NCI-H1092 treated with DMSO at 0.1 percent for 48 hours (cell line): ENCODE data around the gene SCIMP.
"Not testable (repeated sequence)": the region's sequence is repeated elsewhere in the genome, so short reads cannot be mapped to it uniquely, and the experiment has no call there.

Source experiments
- DNase-seq: peaks from one replicate; lab custom pipeline; 2025; lab: John Stamatoyannopoulos, UW

Gene SCIMP

DNA sequence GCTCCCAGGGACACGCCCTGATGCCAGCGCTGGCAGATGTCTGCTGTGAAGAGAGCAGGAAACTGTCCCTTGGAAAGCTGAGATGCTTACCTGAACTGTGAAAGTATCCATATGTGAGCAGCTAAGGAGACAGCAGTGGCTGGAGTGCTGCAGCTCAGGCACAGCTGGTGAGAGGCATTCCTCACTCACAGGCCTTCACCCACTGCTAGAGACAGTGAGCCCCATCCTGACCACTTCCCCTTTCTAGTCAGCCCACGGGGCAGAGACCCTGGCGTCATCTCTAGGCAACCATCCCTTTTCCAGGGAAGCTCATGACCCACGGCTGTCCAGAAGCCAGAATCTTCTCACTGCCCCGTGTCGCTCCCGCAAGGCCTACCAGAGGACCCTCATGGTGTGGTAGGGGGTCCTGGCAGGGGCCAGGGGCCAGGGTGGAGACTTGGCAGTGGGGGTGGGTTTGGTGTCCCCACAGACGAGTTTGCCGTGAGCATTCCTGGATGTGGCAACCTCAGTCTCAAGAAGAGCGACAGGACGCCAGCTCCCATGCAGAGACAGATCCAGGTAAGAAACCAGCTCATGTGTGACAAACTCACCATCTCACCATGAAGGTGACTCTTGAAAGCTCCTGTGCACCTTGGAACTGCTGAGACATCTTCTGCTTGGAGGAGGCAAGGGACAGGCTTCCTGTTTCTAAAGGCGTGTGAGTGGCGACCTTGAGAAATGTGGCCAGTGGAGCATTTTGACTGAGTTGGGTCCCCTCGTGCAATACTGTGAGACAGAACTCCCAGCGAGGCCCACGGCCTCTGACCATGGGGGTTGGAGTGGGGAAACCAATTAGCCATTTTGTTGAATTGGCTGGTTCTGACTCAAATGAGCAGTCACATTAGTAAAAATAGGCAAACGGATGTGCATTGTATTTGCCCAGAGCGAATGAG, at the start of gene SCIMP:
Gene SCIMP (minus strand): TSS at position 216 of the 932 bp plus-strand sequence. CDS start 105 bp downstream, at position 111.
- no peak for DNase-seq

DNA sequence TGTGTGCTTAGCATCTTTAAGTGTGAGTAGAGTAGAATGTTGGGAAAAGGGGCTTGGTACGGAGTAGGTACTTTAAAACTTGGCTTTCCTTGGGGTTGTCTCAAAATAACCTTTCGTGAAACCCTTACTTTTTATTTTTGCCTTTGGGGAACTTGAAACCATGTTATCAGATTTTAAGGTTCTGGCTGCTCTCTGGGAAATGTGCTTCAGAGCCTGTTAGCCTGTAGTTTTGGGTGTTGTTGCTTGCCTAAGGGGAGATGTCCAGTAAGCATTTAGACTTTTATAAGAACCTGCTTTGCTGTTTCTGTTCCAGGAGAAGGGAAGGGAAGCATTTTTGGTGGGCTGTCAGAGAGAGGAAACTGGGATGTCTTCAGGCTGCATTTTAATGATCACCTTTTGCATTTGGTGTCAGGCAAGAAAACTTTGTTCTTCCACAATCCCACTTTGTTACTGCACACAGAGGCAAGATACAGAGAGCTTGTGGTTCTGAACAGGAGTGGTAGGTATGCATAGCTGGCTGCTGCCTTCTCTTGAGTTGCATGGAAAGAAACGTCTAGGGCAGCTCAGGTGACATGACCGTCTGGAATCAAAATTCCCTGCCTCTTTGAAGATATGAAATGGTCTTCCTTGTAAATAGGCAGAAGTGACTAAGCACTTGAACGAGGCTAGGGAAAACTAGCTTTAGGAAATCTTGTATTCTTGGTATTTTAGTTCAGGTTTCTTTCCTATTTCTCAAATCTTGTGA, 49.1 kb upstream of the SCIMP start:
- DNase-seq = no peak

DNA sequence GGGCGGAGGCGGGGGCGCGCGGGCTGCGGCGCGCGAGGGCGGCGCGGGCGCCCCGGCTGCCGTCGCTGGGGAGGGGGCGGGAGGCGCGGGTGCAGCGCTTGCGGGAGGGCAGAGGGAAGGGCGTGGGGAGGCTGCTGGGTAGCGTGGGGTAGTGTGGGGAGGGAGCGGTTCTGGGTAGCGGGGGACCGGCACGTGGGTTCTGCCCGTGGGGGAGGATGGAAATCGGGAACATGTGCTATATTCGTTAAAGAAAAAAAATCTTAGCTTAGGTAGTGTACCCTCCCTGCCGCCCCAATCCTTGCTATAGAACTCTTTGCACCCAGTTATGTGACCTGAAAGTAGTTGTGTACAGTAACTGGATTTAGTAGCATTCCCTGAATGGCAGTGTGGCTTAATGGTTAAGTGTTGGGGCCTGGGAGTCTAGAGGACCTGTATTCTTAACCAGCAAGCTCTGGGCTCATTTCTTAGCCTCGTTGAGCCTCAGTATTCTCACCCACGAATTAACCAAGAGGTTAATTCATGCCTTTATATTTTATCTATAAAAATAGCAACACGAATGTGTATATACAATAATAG, 48.1 kb upstream of the SCIMP start:
- DNase-seq = no peak

DNA sequence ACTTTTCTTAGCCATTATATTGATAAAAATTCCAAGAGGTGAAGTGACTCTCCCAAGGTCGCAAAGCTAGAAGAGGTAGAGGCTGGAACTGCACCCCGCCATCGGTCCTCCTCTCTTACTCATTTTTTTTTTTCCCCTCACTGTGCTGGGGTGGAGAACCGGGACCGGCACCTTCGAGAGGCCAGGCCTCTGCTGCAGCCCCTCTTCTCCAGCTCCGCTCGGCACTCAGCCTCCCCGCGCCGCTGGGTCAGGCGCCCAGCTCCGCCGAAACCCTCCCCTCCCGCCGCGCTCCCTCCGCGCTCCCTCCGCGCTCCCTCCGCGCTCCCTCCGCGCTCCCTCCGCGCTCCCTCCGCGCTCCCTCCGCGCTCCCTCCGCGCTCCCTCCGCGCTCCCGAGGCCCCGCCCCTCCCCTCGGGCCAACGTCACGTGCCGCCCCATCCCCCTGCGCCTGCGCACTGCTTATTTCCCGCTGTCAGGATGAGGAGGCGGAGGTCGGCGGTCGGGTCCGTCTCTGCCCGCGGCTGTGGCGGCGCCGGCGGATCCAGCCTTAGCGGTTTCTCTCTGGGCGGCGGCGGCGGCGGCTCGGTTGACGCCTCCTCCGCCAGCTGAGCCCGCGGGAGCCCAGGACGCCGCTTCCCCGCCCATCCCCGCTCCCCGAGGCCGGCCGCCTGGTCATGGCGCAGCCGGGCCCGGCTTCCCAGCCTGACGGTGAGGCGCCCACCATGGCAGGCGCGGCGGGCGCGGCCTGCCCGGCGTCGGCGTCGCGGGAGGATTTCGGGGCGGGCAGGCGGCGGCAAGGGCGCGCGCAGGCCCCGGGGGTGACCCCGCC, 47.4 kb upstream of the SCIMP start, which contains the start of gene RABEP1:
Gene RABEP1 (plus strand): TSS at position 471 of the 828 bp plus-strand sequence. CDS start 203 bp downstream, at position 674.
- DNase-seq = peak; percentile 67

DNA sequence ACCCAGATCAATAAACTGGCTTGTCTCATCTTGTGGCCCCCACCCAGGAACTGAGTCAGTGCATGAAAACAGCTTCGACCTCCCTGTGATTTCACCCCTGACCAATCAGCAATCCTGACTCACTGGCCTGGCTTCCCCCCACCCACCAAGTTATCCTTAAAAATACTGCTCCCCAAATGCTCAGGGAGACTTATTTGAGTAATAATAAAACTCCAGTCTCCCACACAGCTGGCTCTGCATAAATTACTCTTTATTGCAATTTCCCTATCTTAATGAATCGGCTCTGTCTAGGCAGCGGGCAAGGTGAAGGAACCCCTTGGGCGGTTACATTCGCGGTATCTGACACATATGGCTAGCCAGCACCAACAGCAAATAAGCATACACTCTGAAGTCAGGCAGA, 37.7 kb upstream of the SCIMP start:
- DNase-seq = no peak

DNA sequence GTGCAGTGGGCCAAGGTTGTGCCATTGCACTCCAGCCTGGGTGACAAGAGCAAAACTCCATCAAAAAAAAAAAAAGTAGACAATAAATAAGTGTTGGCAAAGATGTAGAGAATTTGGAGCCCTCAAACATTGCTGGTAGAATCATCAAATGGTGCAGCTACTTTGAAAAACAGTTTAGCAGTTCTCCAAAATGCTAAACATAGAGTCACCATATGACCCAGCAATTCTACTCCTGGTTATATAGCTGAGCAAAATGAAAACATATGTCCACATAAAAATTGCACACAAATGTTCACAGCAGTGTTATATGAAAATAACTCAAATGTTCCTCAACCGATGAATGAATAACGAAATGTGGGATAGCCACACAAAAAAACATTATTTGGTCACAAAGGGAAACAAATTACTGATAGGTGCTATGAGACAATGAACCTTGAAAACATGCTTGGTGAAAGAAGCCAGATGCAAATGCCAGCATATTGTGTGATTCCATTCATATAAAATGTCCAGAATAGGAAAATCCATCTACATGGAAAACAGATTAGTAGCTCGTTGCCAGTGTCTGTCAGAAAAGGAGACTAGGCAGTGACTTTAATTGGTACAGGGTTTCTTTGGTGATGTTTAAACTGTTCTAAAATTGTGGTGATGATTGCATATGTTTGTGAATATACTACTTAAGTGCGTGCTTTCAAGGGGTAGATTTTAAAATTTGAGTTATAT, 34.7 kb upstream of the SCIMP start:
- no peak for DNase-seq

DNA sequence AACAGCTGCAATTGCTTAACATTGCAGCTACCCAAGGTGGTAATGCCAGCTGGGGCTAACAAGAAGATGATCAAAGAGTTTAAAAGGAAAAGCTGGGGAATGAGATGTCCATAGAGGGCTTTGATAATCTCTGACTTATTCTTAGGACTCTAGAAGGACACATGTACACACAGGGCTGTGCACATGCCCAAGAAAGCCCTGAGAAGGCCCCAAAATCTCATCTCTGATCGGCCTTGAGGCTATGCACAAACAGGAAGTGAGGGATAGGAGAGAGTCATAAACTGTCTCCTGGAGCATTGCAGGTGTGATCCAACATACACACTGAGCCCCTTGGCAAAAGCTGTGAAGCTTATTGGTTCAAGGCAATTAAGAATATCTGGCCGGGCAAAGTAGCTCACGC, 30.2 kb upstream of the SCIMP start:
- DNase-seq = no peak

DNA sequence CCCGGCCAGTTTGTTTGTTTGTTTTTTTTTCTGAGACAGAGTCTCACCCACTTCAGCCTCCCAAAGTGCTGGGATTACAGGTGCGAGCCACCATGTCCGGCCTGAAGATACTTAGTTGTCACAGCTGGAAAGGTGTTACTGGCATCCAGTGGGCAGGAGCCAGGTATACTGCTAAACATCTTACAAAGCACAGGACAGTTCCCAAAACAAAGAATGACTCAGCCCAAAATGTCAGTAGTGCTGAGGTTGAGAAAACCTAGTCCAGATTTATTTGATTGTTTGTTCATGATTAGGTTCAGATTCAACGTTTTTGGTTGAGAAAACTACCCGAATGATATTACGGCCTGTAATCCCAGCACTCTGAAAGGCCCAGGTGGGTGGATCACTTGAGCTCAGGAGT, 28.8 kb upstream of the SCIMP start:
- no peak for DNase-seq

DNA sequence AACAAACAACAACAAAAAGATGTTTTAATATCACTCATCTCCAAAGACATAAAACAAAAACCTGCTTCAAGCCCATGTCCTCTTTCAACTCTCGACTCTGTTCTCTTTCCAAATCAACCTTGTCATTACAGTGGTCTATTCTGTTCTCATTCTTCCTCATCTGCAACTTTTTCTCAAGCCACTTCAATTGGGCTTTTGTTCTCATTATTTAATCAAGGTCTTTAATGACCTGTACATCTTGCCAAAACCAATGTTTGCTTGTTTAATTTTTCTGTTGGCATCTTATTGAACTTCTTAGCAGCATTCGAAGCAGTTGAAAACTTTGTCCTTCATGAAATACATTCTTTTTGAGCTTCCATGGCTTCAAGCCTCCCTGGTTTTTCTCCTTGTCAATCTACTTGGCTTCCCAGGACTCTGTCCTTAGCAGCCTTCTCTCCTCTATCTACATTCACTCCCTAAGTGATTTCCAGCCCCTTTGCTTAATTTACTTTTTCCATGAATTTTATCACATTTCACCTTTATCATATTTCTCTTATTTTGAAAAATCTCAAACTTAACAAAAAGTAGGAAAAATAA, 27.8 kb upstream of the SCIMP start:
- DNase-seq = no peak

DNA sequence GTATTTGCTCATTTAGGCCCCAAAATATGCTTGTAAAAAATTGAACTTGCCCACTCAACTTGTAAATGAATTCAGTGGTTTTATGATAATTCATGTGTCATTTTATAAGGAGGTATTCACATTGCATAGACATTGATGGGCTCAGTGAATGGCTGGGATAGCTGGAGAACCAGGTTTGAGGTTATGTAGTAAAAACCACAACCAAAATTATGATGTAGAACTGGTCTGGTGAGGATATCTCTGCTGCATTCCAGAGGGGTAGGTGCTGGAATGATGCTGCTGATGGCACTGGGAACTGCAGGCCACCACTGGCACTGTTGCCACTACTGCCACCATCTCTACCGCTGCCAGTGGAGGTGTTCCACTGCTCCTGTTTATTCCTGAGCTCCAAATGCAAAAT, 25.9 kb upstream of the SCIMP start:
- DNase-seq = no peak

DNA sequence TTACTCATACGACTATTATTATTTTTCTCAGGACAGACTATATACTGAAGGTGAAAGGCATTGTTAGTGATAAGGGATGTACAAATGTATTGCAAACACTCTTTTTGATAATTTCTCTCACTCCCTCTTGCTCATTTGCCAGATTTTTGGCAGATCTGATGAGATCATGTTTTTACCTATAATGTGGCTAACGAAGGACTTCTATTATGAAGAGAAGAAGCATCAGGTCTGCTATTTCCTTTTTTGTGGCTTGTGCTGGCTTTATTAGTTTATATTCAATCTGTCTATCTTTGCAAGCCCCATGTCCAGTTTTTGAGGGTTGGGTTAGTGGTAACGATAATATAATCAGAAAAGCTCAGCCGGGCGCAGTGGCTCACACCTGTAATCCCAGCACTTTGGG, 22.5 kb upstream of the SCIMP start:
- no peak for DNase-seq

DNA sequence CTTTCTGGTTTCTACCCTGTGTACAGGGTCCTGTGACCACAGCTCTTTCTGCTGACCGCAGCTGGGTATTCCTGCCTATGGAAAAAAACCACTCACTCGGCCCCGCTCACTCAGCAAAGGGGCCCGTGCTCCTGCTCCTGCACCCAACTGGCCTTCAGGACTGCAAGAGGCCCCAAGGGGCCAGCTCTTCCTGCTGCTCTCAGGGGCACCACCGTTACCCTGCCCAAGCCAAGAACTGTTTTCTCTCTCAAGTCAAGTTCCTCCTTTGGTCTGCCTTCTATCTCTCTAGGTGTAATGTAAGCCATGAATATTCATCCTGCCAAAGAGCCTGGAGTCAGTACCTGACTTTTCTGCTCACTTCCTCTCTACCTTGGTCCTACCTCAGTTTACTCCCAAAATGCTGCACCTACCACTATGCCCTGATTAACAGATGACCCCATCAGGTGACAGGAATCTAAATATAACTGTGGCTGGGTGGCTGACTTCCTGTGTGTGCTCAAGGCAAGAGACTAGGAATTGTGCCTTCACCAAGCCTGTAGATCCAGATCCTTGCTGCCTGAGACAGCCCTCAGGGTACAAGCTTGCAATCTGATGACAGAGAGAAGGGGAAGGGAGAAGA, 20.4 kb upstream of the SCIMP start:
- no peak for DNase-seq

DNA sequence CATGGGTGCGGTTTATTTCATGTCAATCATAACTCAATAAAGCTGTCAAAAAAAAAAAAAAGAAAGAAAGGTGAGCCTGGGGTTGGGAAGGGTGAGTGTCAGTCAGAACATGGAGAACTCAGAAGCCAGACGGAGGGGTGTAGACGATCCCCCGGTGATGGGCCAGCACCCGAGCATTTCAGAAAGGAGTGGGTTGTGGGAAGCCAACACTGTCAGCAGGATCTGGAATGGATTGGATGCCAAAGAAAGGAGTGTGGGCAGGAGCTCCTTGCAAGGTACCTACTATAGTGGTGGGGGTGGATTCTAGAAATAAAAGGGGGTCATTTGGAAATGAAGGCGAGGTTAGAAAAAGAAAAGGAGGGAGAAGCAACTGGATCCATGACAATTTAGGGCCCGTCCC, 19.8 kb upstream of the SCIMP start:
- DNase-seq = no peak

DNA sequence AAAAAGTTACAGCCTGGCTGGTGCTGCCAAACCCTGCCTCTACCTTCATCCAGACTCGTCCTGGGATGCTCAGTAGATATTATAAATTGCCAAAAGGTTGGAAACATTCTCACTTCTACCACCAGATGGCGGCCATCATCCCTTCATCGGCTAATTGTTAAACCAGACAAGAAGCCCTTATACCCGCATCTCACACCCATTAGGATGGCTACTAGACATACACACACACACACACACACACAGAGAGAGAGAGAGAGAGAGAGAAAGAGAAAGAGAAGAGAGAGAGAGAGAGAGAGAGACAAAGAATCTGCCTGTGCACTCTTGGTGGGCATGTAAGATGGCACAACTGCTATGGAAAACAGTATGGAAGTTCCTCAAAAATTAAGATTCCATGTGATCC, 15.0 kb upstream of the SCIMP start:
- DNase-seq = peak; percentile 28

DNA sequence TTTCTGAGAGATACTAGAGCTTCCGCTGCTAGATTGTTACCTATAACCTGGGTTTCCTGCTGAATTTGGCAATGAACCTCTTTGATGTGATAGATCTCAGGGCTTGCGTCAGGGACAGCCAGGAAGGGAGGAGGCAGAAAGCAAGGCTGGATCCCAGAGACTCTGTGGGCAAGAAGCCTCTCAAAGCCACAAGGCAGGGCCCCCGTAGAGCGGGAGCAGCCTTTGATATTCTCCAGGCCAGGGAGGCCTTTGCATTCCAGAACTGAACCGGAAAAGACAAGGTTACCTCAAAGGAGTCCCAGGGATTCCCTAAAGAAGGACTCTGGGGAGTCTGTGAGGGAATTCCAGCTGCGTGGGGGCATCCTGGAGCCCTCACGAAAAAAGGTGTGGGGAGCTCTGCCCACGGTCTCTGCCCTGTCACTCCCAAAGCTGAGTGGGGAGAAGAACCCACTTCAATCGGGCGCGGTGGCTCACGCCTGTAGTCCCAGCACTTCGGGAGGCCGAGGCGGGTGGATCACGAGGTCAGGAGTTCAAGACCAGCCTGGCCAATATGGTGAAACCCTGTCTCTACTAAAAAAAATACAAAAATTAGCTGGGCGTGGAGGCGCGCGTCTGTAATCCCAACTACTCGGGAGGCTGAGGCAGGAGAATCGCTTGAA, 14.3 kb upstream of the SCIMP start:
- no peak for DNase-seq

DNA sequence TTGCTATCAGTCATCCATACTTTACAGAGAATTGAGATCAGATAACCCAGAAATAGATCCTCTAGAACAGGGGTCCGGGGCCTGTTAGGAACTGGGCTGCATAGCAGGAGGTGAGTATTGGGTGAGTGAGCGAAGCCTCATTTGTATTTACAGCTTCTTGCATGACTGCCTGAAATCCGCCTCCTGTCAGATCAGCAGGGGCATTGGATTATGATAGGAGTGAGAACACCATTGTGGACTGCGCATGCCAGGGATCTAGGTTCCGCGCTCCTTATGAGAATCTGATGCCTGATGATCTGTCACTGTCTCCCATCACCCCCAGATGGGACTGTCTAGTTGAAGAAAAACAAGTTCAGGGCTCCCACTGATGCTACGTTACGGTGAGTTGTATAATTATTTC, 13.0 kb upstream of the SCIMP start:
- no peak for DNase-seq

DNA sequence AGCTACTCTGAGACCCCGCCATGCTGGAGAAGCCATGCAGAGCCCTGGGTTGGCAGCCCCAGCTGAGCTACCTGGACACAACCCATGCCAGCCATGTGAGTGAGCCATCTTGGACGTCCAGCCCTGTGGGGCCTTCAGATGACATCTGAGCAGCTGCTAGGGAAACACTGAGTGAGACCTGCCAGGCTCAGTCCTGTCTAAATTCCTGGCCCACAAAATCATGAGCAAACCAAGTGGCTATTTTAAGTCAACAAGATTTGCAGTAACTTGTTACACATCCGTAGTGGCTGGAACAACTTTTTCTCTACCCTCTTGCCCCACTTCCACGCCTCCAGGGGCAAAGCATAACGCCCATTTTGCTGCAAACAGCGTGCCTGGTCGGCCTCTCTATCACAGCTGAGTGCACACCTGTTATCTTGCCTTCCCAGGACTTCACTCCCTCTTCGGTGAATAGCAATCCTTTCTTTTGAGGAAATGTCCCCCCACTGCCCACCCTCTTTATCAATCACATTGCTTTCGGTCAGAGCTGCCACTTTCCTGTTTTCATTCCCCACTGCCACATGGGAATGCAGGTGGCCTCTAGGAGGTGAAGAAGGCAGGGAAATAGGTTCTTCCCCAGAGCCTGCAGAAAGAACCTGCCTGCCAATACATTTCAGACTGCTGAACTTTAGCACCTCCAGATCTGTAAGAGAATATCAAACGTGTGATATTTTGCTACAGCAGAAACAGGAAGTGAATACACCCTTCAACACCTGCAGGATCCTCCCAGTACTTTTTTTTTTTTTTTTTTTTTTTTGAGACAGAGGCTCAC, 7.4 kb upstream of the SCIMP start:
- no peak for DNase-seq

DNA sequence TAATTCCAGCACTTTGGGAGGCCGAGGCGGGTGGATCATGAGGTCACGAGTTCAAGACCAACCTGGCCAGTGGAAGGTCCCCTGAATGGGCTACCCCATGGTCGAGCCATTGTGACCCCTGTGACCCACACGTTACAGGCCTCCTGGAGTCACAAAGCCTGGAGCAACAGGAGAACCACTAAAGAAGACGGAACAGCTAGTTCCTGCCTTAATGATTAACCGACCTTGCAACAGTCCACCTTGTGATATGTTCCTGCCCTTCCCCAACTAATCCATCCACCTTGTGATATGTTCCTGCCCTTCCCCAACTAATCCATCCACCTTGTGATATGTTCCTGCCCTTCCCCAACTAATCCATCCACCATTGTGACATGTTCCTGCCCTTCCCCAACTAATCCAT, 5.1 kb upstream of the SCIMP start:
- not testable (repeated sequence) for DNase-seq

DNA sequence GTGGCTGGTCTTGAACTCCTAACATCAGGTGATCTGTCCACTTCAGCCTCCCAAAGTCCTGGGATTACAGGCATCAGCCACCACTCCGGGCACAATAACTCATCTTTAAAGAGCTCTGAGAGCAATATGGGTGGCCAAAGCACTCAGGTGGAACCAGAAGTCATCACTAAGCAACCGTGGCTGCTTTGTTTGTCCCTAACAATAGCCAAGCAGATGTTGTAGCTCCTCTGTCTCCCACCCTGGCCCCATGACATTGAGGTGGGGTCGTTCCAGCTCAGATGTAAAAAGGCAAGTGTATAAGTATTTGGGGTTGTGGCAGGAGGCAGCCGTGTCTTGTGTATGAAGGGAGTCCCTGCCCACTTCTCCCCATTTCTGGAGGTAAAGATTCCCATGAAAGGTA, 3.7 kb upstream of the SCIMP start:
- DNase-seq = no peak
